ENCODE measurements around the gene ARID4B. TPM values are rescaled to one million over a fixed set of nuclear protein-coding genes. Genes with fewer than 3 reads are reported as not detected.
"Not testable (repeated sequence)": the region's sequence is repeated elsewhere in the genome, so short reads cannot be mapped to it uniquely, and the experiment has no call there.

Gene ARID4B
- total RNA-seq, 1 donor, result 36.7 TPM

DNA sequence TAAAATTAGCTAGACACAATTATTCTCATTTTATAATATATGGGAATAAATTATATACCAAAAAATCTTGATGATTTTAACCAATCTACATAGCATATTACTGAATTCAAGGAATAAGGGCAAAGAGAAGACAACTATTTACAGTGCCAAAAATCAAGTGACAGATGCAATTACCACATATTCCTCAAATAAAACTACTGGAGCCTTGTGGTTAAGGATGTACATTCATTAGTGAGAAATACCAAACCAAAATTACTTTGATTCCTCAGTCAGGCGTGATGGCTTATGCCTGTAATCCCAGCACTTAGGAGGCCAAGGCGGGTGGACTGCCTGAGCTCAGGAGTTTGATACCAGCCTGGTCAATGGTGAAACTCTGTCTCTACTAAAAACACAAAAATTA is 98.1 kb downstream of the ARID4B start:
- no peak for DNase-seq (ENCODE audit: low read depth)
- TF ChIP-seq, protein P1, sequence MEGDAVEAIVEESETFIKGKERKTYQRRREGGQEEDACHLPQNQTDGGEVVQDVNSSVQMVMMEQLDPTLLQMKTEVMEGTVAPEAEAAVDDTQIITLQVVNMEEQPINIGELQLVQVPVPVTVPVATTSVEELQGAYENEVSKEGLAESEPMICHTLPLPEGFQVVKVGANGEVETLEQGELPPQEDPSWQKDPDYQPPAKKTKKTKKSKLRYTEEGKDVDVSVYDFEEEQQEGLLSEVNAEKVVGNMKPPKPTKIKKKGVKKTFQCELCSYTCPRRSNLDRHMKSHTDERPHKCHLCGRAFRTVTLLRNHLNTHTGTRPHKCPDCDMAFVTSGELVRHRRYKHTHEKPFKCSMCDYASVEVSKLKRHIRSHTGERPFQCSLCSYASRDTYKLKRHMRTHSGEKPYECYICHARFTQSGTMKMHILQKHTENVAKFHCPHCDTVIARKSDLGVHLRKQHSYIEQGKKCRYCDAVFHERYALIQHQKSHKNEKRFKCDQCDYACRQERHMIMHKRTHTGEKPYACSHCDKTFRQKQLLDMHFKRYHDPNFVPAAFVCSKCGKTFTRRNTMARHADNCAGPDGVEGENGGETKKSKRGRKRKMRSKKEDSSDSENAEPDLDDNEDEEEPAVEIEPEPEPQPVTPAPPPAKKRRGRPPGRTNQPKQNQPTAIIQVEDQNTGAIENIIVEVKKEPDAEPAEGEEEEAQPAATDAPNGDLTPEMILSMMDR (IDR thresholded peaks at IDR 0.05; ENCODE audit: insufficient read depth, low read length), result no peak
- H3K4me3 ChIP-seq (ENCODE audit: low read depth, low read length), result no peak overlapping the region

DNA sequence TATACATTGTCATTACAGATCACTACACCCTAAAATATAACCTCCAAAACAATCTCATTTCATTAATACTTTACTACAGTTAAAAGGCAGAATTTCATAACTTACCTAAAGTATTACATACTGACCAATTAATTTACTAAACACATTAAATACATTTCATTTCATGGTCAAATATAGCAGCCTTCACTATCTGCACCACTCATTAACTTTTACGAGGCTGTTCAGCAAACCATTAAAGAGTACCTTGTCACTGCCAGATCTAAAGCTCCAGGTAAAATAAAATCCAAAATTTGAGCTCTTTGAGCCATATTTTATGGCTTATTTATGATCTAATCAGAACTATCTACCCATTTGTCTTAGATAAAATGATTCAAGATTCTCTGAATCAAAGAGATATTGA is 100.6 kb downstream of the ARID4B start:
- H3K4me3 ChIP-seq (ENCODE audit: low read depth, low read length), result no peak overlapping the region
- TF ChIP-seq, protein P1 (IDR thresholded peaks at IDR 0.05; ENCODE audit: insufficient read depth, low read length), result no peak
- no peak for DNase-seq (ENCODE audit: low read depth)

DNA sequence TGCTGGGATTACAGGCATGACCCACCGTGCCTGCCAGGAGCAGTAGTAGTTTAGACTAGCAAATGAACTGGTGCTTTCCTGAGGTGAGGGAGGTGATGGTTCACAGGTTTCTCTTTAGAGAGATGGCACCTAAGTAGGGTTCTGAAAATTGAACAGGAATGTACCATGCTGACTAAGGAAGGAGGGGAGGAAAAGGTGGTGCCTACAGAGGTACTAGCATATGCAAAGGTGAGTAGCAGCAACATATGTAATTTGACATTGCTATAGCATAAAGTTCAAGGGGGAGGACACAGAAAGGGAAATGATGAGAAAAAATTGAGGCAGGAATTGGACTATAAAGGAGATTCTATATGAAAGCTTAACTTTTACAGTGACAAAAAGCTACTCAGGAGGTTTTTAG is 101.0 kb downstream of the ARID4B start:
- no peak for DNase-seq (ENCODE audit: low read depth)
- H3K4me3 ChIP-seq (ENCODE audit: low read depth, low read length), result no peak overlapping the region
- TF ChIP-seq, protein P1 (IDR thresholded peaks at IDR 0.05; ENCODE audit: insufficient read depth, low read length), result no peak

DNA sequence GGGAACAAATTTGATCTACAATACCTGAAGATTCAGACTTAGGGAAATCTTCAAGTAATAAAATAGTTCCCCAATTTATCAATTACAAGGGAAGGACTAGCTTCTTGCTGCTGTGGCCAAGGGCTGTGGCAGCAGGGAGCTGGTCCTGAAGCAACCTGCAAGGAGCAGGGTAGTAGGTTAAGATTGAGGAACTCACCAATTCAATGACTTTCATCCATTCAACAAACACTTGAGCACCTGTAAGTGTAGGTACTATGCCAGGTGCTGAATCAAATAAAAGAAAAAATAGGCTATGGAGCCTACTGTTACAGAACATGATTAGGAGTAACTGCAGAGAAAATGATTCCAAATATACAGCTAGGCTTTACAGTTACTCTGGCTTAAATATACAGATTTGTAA is 102.7 kb downstream of the ARID4B start:
- TF ChIP-seq, protein P1 (IDR thresholded peaks at IDR 0.05; ENCODE audit: insufficient read depth, low read length), result no peak
- H3K4me3 ChIP-seq (ENCODE audit: low read depth, low read length), result no peak overlapping the region
- DNase-seq (ENCODE audit: low read depth), result no peak

DNA sequence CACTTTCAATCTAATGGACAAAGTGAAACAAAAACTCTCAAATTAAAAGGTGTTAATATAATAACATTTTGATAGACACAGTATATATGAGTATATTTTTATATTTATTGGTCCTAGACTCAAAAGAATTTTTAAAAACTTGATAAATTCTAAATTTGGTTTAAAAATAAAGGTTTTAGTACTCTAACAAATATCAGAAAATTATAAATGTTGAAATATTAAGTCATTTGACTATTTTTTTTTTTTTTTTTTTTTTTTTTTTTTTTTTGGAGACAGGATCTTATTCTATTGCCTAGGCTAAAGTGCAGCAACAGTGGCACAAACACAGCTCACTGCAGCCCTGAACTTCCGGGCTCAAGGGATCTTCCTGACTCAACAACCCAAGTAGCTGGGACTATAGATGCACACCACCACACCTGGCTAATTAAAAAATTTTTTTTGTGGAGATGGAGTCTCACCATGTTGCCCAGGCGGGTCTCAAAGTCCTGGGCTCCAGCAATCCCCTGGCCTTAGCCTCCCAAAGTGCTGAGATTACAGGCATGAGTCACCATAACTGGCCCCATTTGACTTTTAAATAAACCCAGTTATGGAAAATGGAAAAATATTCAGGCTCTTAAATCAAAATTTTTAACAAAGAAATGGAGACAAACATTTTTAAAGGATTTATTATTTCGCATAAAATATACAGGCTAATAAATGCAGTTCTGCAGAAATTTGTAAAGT is 106.2 kb downstream of the ARID4B start:
- no peak for DNase-seq (ENCODE audit: low read depth)
- no peak overlapping the region for H3K4me3 ChIP-seq (ENCODE audit: low read depth, low read length)
- TF ChIP-seq, protein P1 (IDR thresholded peaks at IDR 0.05; ENCODE audit: insufficient read depth, low read length), result no peak

DNA sequence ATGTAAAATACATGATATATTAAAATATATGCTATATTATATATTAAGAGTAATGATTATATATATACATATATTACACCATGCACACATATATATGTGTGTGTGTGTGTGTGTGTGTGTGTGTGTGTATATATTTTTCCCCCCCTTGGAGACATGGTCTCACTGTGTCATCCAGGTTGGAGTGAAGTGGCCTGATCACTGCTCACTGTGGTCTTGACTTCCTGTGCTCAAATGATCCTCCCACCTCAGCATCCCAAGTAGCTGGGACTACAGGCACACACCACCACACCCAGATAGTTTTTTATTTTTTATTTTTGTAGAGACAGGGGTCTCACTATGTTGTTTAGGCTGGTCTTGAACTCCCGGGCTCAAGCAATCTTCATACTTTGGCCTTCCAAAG is 112.5 kb downstream of the ARID4B start:
- no peak for DNase-seq (ENCODE audit: low read depth)
- TF ChIP-seq, protein P1 (IDR thresholded peaks at IDR 0.05; ENCODE audit: insufficient read depth, low read length), result no peak
- H3K4me3 ChIP-seq (ENCODE audit: low read depth, low read length), result no peak overlapping the region

DNA sequence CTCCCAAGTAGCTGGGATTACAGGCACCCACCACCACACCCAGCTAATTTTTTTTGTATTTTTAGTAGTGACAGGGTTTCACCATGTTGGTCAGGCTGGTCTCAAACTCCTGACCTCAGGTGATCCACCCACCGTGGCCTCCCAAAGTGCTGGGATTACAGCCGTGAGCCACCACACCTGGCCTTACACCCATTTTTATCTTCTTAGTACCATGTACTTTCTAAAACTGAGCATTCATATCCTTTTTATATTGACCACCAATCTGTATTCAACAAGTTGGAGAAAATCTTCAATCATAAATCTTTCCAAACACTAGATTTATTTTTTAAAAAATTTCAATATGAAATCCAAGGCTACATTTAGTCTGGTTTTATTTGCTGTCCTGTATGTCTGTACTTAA is 113.0 kb downstream of the ARID4B start:
- not testable (repeated sequence) for H3K4me3 ChIP-seq (ENCODE audit: low read depth, low read length); DNase-seq (ENCODE audit: low read depth)
